IPS-15b (cell line): ENCODE measurements around the gene CPA5.

Source experiments
- H3K27me3 ChIP-seq: one replicate; pipeline ENCODE4 v1.6.1; 2013; ENCODE audit warnings: low read length; ENCODE audit not compliant: control insufficient read depth, insufficient read depth
- H3K36me3 ChIP-seq: one replicate; pipeline ENCODE4 v1.6.1; 2013; ENCODE audit warnings: low read length; ENCODE audit not compliant: control insufficient read depth, insufficient read depth
- H3K4me1 ChIP-seq: one replicate; pipeline ENCODE4 v1.6.1; 2013; ENCODE audit warnings: mild to moderate bottlenecking, low read length; ENCODE audit not compliant: control insufficient read depth, insufficient read depth
- H3K4me3 ChIP-seq: one replicate; pipeline ENCODE4 v1.5.1; 2013; ENCODE audit warnings: low read depth, low read length
- H3K9ac ChIP-seq: one replicate; pipeline ENCODE4 v1.6.1; 2013; ENCODE audit warnings: low read depth, mild to moderate bottlenecking, low read length
- H3K9me3 ChIP-seq: one replicate; pipeline ENCODE4 v1.6.1; 2013; ENCODE audit warnings: mild to moderate bottlenecking, low read length; ENCODE audit not compliant: control insufficient read depth, insufficient read depth

The CPA5 gene

DNA sequence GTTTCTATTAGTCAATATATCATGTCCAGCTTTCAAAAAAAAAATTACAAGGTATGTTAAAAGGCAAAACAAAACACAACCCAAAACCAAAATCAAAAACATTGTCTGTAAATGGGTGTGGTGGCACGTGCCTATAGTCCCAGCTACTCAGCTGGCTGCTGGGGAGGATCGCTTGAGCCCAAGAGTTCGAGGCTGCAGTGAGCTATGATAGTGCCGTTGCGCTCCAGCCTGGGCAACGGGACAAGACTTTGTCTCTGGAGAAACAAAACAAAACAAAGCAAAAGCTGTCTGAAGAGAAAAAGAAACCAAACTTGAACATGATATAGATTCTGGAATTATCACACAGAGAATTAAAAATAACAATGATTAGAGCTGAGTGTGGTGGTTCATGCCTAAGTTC, 10.3 kb upstream of the CPA5 start:
- H3K9ac ChIP-seq, result no peak overlapping the region
- H3K4me3 ChIP-seq, result no peak overlapping the region
- no peaks in the 10 kb centered on the region for H3K36me3 ChIP-seq
- peaks cover 6% of the 10 kb centered on the region for H3K4me1 ChIP-seq
- H3K27me3 ChIP-seq, result no peaks in the 10 kb centered on the region
- H3K9me3 ChIP-seq, result no peaks in the 10 kb centered on the region

DNA sequence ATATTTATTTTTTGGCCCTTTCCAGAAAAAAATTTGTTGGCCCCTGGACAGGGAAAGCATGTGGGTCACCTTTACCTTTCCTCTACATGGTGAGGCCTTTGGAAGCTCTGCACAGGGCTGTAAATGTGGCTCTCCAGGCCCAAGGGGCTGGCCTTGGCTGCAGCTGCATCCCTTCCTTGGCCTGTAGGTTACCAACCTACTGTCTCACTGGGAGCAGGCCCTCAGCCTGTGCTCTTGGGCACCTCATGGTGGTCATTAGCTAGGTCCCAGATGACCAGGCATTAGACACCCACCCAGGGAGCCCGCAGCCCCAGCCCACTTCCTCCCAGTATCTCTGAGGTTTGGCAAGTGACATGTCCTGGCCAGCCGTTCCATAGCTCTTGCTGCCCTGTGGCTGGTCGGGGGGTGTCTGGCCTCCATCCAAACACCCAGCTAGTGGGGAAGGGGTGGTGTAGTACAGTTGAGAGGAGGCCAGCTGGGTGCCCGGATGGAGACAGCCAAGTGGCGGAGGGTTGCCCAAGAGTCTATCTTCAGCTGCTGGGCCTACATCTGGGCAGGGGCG, 7.1 kb upstream of the CPA5 start:
- H3K36me3 ChIP-seq, result no peaks in the 10 kb centered on the region
- H3K9me3 ChIP-seq, result no peaks in the 10 kb centered on the region
- no peak overlapping the region for H3K9ac ChIP-seq
- H3K27me3 ChIP-seq, result no peaks in the 10 kb centered on the region
- H3K4me1 ChIP-seq, result peaks cover 6% of the 10 kb centered on the region
- no peak overlapping the region for H3K4me3 ChIP-seq

DNA sequence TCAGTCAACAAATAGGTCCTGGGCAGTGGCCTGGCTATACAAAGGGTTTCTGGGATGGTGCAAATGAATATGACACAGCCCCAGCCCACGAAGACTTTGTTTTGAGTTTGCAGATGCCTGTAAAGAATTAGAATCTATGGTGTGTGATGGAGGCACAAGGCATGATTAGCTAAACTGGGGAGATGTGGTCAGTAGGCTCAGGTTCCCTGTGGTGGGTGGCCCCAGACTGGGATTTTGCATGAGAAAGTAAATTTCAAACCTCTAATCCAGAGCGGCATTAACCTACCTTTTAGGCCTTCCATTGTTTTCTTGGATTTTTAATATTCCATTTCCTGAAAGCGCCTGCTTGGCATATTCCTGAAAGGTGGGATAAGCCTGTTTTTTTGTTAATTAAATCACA, 6.4 kb upstream of the CPA5 start:
- no peaks in the 10 kb centered on the region for H3K36me3 ChIP-seq
- no peaks in the 10 kb centered on the region for H3K27me3 ChIP-seq
- H3K4me3 ChIP-seq, result no peak overlapping the region
- no peaks in the 10 kb centered on the region for H3K9me3 ChIP-seq
- no peak overlapping the region for H3K9ac ChIP-seq
- peaks cover 6% of the 10 kb centered on the region for H3K4me1 ChIP-seq

DNA sequence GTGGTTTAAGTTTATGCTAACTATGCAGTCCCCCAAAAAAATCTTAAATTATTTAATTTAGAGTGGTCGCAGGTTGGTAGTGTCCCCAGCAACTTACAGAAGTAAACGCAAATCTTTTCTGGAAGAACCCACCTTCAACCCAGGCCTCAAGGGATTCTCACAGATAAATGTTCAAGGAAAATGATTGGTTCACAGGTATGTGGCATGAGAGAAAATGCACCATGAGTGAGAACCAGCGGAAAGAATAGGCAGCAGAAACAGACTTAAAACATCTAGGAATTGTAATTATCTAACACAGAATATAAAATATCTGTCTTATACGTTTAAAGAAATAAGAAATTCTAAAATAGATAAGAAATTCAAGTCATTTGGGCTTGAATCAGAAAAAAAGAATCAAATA, 2.7 kb upstream of the CPA5 start:
- Histone ChIP-seq H3K4me3 (no peak overlapping the region), H3K9me3 (no peaks in the 10 kb centered on the region), H3K4me1 (peaks cover 18% of the 10 kb centered on the region), H3K27me3 (no peaks in the 10 kb centered on the region), H3K9ac (no peak overlapping the region), H3K36me3 (no peaks in the 10 kb centered on the region)

DNA sequence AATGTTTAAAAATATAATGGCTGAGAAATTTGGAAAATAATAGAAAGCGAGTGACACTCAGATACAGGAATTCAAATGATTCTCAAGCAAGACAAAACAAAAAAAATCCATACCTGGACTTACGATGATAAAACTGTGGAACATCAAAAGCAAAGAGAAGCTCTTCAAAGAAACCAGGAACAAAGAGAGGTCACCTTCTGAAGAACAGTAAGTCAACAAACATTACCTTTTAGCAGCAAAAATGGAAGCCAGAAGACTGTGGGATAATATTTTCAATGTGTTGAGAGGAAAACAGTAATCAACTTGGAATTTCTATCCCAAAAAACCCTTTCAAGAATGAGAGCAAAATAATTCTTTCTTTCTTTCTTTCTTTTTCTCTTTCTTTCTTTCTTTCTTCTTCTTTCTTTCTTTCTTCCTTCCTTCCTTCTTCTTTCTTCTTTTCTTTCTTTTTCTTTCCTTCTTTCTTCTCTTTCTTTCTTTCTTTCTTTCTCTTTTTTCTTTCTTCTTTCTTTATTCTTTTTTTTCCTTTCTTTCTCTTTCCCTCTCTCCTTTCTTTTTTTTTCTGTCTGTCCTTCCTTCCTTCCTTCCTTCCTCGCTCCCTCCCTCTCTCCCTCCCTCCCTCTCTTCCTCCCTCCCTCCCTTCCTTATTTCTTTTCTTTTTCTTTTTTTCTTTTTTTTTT, 1.8 kb upstream of the CPA5 start:
- Histone ChIP-seq H3K9me3 (no peaks in the 10 kb centered on the region), H3K9ac (no peak overlapping the region), H3K36me3 (no peaks in the 10 kb centered on the region), H3K4me3 (no peak overlapping the region), H3K27me3 (no peaks in the 10 kb centered on the region), H3K4me1 (peaks cover 18% of the 10 kb centered on the region)

DNA sequence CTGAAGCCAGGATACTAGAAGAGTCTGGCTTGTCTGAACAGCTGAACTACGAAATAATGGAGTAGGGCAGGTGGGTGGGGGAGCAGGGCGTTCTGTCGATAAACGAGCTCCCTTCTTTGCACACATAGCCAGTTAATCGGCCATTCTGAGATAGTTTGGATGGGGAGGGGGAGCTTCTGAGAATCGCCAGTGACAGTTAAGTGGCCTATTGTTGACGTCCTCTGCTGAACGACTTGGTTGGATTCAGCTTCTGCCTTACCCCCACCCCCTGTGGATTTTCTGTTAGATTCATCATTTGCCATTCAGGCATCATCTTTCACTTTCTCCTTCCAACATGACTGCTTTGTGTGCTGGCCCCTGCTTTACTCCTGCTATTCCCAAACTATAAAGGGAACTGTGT, 520 bp downstream of the CPA5 start:
- Histone ChIP-seq H3K9ac (no peak overlapping the region), H3K36me3 (no peaks in the 10 kb centered on the region), H3K4me1 (peaks cover 12% of the 10 kb centered on the region), H3K4me3 (no peak overlapping the region), H3K27me3 (no peaks in the 10 kb centered on the region), H3K9me3 (no peaks in the 10 kb centered on the region)

DNA sequence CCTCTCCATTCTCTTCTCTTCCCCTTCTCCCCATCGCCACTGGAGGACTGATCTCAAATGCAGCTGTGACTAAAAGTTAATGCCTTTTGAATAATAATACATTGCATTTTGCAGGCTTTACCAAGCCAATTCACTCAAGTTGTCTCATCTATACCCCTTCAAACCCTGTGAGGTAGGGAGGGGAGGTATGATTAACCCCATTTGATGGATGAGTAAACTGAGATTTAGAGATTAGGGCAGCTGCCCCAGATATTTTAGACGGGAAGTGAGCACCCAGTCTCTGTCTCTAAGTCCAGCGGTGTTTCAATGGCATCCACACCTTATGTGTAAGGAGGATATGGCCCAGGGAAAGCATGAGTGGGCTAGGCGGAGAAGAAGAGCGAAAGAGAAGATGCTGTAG, 1.1 kb downstream of the CPA5 start:
- Histone ChIP-seq H3K9ac (no peak overlapping the region), H3K36me3 (no peaks in the 10 kb centered on the region), H3K9me3 (no peaks in the 10 kb centered on the region), H3K4me1 (peaks cover 16% of the 10 kb centered on the region), H3K27me3 (peaks cover under 1% of the 10 kb centered on the region), H3K4me3 (no peak overlapping the region)

DNA sequence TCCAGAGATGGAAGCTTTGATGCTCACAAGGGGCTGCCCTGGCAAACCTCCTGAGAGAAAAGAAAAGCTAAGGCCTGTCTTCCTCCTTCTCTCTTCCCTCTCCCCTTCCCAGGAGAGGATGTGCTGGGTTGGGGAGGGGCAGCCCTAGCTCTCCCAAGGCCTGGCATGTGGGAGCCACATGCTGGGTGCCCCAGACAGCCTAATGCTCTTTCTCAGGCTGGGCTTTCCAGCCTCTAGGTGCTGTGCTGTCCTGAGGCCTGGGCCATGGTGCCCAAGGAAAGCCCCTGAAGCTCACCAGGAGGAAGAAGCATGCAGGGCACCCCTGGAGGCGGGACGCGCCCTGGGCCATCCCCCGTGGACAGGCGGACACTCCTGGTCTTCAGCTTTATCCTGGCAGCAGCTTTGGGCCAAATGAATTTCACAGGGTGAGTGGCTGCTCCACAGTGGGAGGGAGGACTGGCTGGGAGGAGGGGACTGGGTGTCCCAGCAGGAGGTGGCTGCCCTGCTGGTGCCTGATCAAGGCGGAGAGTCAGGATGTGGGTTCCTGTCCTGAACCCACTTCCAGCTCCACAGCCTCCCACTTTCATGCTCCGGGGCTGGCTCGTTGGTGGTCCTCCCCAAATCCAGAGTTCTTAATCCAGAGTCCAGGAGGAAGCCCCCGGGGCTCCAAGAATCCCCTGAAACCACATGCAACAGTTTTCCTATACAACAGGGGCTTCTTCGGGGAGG, 1.7 kb downstream of the CPA5 start:
- no peak overlapping the region for H3K9ac ChIP-seq
- H3K9me3 ChIP-seq, result no peaks in the 10 kb centered on the region
- peaks cover 22% of the 10 kb centered on the region for H3K4me1 ChIP-seq
- no peaks in the 10 kb centered on the region for H3K36me3 ChIP-seq
- H3K4me3 ChIP-seq, result no peak overlapping the region
- H3K27me3 ChIP-seq, result peaks cover 3% of the 10 kb centered on the region

DNA sequence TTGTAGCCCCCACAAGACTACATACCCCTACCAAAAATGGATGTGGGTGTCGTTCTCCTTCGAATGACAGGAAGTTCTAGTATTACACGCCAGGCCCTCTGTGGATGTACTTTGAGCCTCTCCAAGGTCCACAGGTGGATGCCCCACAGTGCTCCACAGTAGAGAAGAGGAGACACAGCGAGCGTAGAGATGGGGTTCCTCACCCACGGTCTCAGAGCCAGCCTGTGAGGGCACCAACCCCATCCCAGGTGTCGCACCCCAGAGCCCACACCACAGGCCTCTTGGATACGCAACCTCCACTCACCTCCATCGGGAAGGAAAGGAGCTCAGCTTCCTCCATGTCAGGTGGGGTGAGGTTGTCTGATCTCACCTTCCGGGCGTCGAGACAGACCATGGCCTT, 2.3 kb downstream of the CPA5 start:
- no peaks in the 10 kb centered on the region for H3K9me3 ChIP-seq
- H3K4me3 ChIP-seq, result no peak overlapping the region
- peaks cover 28% of the 10 kb centered on the region for H3K4me1 ChIP-seq
- no peak overlapping the region for H3K9ac ChIP-seq
- H3K27me3 ChIP-seq, result peaks cover 6% of the 10 kb centered on the region
- H3K36me3 ChIP-seq, result no peaks in the 10 kb centered on the region

DNA sequence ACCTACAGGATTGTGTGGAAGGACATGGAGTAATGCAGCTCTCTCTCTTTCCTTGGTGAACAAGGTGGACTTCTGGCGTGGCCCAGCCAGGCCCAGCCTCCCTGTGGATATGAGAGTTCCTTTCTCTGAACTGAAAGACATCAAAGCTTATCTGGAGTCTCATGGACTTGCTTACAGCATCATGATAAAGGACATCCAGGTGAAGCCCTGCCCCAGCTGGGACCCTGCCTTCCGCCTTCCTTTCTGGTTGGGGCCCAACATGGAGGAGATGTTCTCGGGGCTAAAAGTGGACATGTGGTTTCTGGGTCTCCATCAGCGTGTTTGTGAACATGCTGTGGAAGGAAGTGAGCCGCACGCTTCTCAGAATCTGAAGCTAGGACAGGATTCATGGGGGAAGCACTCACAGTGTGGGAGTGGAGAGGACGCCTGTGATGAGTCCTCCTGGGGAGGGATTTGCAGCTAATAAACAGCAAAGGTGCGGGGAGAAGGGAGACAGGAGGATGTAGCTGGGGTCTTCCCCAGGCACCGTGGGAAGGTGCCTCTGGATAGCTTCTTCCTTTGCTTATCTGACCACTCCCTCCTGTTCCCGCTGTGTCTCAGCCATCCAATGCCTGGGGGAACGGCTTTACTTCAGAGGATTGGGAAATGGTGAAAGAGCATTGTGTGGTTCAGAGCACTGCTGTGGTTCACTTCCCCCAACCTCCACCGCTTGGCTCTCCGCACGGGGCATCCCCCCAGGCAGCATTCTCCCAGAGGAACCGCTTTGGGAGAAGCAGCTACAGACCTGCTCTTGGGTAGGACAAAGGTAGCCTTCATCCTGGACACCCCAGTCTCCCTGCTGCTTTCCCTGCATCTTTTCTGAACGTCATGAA, 5.5 kb downstream of the CPA5 start:
- no peak overlapping the region for H3K9ac ChIP-seq
- no peak overlapping the region for H3K4me3 ChIP-seq
- peaks cover 24% of the 10 kb centered on the region for H3K4me1 ChIP-seq
- no peaks in the 10 kb centered on the region for H3K36me3 ChIP-seq
- no peaks in the 10 kb centered on the region for H3K9me3 ChIP-seq
- H3K27me3 ChIP-seq, result peaks cover 6% of the 10 kb centered on the region

DNA sequence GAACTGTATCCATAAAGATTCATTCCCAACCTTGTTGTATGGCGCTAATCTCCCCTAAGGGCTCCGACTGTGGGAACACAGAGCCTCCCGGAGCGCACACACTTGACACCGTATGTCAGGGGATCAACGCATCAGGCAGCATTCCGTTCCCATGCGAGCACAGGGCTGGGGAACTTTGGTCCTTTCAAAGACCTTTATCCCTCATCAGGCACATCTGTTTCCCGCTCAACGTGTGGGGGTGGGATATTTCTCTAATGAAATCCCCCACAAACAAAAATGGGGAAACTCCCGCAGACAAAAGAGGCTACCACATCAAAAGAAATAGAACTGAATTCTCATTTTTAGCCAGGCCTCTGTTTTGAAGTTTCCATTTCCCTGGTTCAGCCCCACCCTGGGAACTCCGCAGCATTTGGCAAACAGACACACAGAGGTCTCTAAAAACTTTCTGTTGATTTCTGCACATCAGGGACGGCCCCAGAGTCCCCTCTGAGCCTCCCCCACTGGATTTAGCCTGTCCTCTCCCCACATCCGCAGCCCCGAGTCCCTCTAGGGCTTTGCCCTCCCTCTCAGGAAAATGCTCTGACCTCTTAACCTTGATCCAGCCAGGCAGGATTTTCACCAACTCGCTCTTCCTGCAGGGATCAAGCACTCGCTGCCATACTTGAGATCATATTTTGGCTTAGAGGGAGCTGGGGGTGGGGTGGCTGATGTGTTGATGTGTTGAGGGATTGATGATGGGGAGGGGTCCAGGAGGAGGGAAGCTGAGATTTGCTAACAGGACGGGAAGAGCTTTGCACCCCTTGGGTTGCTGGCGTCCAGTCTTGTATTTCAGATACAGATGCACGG, 6.6 kb downstream of the CPA5 start:
- no peak overlapping the region for H3K4me3 ChIP-seq
- no peaks in the 10 kb centered on the region for H3K36me3 ChIP-seq
- H3K4me1 ChIP-seq, result peaks cover 18% of the 10 kb centered on the region
- H3K9me3 ChIP-seq, result no peaks in the 10 kb centered on the region
- no peak overlapping the region for H3K9ac ChIP-seq
- peaks cover 6% of the 10 kb centered on the region for H3K27me3 ChIP-seq
